ENCODE data around the gene BMAL1. TPM values are rescaled to one million over a fixed set of nuclear protein-coding genes. Genes with fewer than 3 reads are reported as not detected.

The BMAL1 gene
- total RNA-seq, 1 experiment from 2014 or later, result 8.3 TPM

GRCh38 chr11:13384908-13385640 is 107.5 kb downstream of the BMAL1 start (continued):
- no peak for TF ChIP-seq TCF7 (CRISPR knock-in tag; IDR thresholded peaks at IDR 0.05; ENCODE audit: low read depth)
- no peak for TF ChIP-seq ERG (CRISPR knock-in tag; IDR thresholded peaks at IDR 0.05)
- TF ChIP-seq NR2C2 (CRISPR knock-in tag; IDR thresholded peaks at IDR 0.05), result no peak
- no peak for TF ChIP-seq PRDM15 (CRISPR knock-in tag; IDR thresholded peaks at IDR 0.05)
- TF ChIP-seq GABPB1 (CRISPR knock-in tag; IDR thresholded peaks at IDR 0.05), result no peak
- TF ChIP-seq ZNF263 (CRISPR knock-in tag; IDR thresholded peaks at IDR 0.05; ENCODE audit: low read depth), result no peak
- TF ChIP-seq HMGA2 (CRISPR knock-in tag; IDR thresholded peaks at IDR 0.05), result no peak
- TF ChIP-seq MLX (CRISPR knock-in tag; IDR thresholded peaks at IDR 0.05), result no peak

- TF ChIP-seq TEAD1 (CRISPR knock-in tag; IDR thresholded peaks at IDR 0.05) (no peak), ZNF512 (CRISPR knock-in tag; IDR thresholded peaks at IDR 0.05; ENCODE audit: borderline replicate concordance) (no peak), KAT7 (CRISPR knock-in tag; IDR thresholded peaks at IDR 0.05; ENCODE audit: borderline replicate concordance) (no peak), CBFB (CRISPR knock-in tag; IDR thresholded peaks at IDR 0.05; ENCODE audit: low read depth) (no peak), E2F1 (CRISPR knock-in tag; IDR thresholded peaks at IDR 0.05) (no peak), FOXJ3 (CRISPR knock-in tag; IDR thresholded peaks at IDR 0.05; ENCODE audit: borderline replicate concordance) (no peak), ZNF396 (CRISPR knock-in tag; IDR thresholded peaks at IDR 0.05; ENCODE audit: borderline replicate concordance) (no peak), NFE2L1 (CRISPR knock-in tag; IDR thresholded peaks at IDR 0.05) (no peak), ZNF416 (CRISPR knock-in tag; IDR thresholded peaks at IDR 0.05) (no peak), ATF2 (CRISPR knock-in tag; IDR thresholded peaks at IDR 0.05; ENCODE audit: borderline replicate concordance, low read depth) (no peak), FOXK1 (CRISPR knock-in tag; IDR thresholded peaks at IDR 0.05) (no peak)
- peaks cover 9% of the 10 kb centered on the region for H3K36me3 Mint-ChIP-seq
- ChIA-PET POLR2A (no interaction called here), CTCF (interaction anchor here (0.7 to 3.6 kb wide), 4 partner anchors 32 to 422 kb away, joined by 3 to 27 read pairs (median 6); no protein-coding TSS in a partner anchor)
- H3K9me3 Mint-ChIP-seq, result no peaks in the 10 kb centered on the region
- ATAC-seq (no peak), DNase-seq (ENCODE audit: low spot score) (no peak)
- no peak overlapping the region for H3K4me3 Mint-ChIP-seq
- H3K27ac Mint-ChIP-seq, result no peak overlapping the region
- no peaks in the 10 kb centered on the region for H3K4me1 Mint-ChIP-seq
- H3K27me3 Mint-ChIP-seq (ENCODE audit: low read depth), result no peaks in the 10 kb centered on the region
Observed at GRCh38 chr11:13386567-13386966, 109.0 kb downstream of the BMAL1 start.

All from WTC11 (cell line).